ENCODE data around the gene CEP78.

DNA sequence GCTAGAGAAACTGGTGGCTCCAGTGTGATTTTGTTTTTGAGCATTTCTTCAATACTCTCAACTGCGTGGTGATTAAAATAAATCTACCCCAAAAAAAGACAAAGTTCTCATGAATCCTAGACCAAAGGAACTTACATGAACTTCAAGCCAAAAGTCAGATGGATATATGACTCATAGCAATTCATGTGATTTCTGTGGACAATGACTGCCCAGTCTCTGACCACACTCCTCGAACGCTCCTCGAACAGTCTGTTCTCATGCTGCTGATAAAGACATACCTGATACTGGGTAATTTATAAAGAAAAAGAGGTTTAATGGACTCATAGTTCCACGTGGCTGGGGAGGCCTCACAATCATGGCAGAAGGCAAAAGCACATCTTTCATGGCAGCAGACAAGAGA is 46.4 kb upstream of the CEP78 start:
- TF ChIP-seq CTCF (IDR thresholded peaks at IDR 0.05) (no peak), POLR2A (IDR thresholded peaks at IDR 0.05) (no peak)
